Left cardiac atrium (tissue), 4 donors: Measurements from ENCODE around the gene RELA. TPM values are rescaled to one million over a fixed set of nuclear protein-coding genes. Genes with fewer than 3 reads are reported as not detected.
"Not testable (repeated sequence)": the region's sequence is repeated elsewhere in the genome, so short reads cannot be mapped to it uniquely, and the experiment has no call there.

ENCODE experiments used
- ATAC-seq, 2 donors: fragments of 200-7000 bp; cut with Tn5 transposase; one replicate each; pipeline ENCODE4 v1.9.1; 2020; ENCODE audit warnings: mild to moderate bottlenecking in 2 of 2, moderate library complexity in 2 of 2
- DNase-seq: peaks from one replicate; pipeline ENCODE4 v3.0.0-alpha.2; 2020
- intact Hi-C, 2 donors: fragments of 100-400 bp; cut with DNase I; formaldehyde crosslinking; loops; one replicate each; pipeline versions ENCODE4 v1.14.1 to v1.15.1; 2022 to 2023
- total RNA-seq, 2 donors: library from RNA; stranded (reverse); fragmentation: NEBNext Ultra II Directional; extraction: Animal tissue kit (Norgen Biotek cat#: 25700); gene quantifications; one replicate each; pipeline ENCODE4 v1.2.1, GENCODE V29; 2021
- donor health status: DM: no; HTN: yes; CAD: no.
- donor health status: DM: no; HTN: yes; CAD: no; lungs with severe emphysema.
- donor health status: DM: yes; HTN: yes; CAD: no.
- donor health status: Dilated cardiomyopathy.

Gene RELA
- total RNA-seq, 2 donors from 2014 or later: 36.1 to 56.2 TPM

GRCh38 chr11:65683480-65683879, 20.8 kb upstream of the RELA start:
- intact Hi-C loops, ATAC-seq, DNase-seq: not testable (repeated sequence)

GRCh38 chr11:65680192-65680743, 17.6 kb upstream of the RELA start:
- no peak for DNase-seq
- no peak for ATAC-seq
- intact Hi-C loops: no loop called here

GRCh38 chr11:65672982-65673381, 10.3 kb upstream of the RELA start:
- DNase-seq (no peak), ATAC-seq (no peak)
- intact Hi-C loops: no loop called here

DNA sequence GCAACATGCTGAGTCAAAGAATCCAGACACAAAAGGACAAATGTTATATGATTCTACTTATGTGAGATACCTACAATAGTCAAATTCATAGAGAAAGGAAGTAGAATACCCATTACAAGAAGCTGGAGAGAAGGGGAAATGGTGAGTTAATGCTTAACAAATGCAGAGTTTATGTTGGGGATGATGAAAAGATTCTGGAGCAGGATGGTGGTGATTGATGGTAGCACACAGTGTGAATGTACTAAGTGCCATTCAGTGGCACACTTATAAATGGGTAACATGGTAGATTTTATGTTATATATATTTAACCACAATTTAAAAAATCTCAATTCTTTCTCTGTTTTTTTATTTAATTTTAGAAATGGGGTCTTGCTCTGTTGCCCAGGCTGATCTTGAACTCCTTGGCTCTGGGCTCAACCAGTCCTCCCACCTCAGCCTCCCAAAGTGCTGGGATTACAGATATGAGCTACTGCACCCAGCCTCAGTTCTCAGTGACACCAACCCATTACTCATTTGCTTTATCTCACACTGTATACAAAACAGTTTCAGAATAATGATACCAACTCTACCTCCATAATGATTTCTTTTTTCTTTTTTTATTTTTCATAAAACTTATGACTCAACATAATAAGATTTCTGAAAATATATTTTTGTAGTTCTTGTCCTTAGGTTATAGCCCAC, 9.6 kb upstream of the RELA start:
- ATAC-seq (no peak), DNase-seq (no peak)
- intact Hi-C loops: no loop called here

DNA sequence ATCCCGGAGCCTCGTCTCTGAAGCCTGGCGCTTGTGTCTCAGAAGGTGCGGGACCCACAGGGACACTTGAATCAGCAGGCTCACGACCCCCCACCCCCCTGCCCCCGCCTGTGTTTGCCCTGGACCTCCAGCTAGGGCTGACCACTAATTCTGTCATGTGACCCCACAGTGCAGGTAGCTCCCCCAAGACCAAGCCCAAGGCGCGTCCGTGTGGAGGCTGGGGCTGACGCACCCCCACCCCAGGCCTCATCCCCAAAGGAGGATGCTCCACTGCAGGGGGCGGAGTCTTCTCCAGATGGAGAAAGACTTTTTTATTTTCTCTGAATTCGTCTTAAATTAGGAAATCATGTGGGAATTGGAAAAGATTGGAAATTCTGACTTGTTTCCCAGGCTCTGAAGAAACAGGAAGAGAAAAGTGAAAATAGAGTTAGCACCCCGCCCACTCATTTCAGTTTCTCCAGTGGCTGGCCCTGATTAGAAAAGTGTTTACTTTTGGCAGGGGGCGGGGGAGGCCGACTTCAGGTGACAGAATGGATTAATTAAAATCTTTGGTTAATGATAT, 1.0 kb upstream of the RELA start:
- ATAC-seq: peak; percentile 67 to 69
- DNase-seq: peak; percentile 80
- intact Hi-C loops: loop anchor here in 1 of 2 donors (5.0 kb wide), 1 partner anchor 49 kb away; the partner anchor contains the start of gene KAT5

GRCh38 chr11:65662247-65662798, 393 bp downstream of the RELA start:
- peak in 1 of 2 donors; percentile 8 for ATAC-seq
- intact Hi-C loops: loop anchor here in 1 of 2 donors (5.0 kb wide), 1 partner anchor 50 kb away; the partner anchor contains the start of gene KAT5

GRCh38 chr11:65661599-65662246, 993 bp downstream of the RELA start:
- ATAC-seq (no peak), DNase-seq (no peak)
- intact Hi-C loops: loop anchor here in 1 of 2 donors (5.0 kb wide), 1 partner anchor 51 kb away; the partner anchor contains the start of gene KAT5

More at GRCh38 chr11:65662247-65662798, 393 bp downstream of the RELA start:
- DNase-seq: no peak

DNA sequence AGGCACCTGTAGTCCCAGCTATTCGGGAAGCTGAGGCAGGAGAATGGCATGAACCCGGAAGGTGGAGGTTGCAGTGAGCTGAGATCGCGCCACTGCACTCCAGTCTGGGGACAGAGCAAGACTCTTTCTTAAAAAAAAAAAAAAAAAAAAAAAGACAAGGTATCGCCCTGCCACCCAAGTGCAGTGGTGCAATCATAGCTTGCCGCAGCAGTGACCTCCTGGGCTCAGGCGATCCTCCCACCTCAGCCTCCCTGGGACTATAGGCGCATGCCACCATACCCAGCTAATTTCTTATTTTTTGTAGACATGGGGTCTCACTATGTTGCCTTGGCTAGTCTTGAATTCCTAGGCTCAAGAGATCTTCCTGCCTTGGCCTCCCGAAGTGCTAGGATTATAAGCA, 1.8 kb downstream of the RELA start:
- not testable (repeated sequence) for DNase-seq, ATAC-seq
- intact Hi-C loops: loop anchor here in 1 of 2 donors (5.0 kb wide), 1 partner anchor 51 kb away; the partner anchor contains the start of gene KAT5

GRCh38 chr11:65660038-65660437, 2.7 kb downstream of the RELA start:
- intact Hi-C loops: loop anchor here in 1 of 2 donors (5.0 kb wide), 1 partner anchor 52 kb away; the partner anchor contains the start of gene KAT5
- DNase-seq: no peak
- no peak for ATAC-seq

DNA sequence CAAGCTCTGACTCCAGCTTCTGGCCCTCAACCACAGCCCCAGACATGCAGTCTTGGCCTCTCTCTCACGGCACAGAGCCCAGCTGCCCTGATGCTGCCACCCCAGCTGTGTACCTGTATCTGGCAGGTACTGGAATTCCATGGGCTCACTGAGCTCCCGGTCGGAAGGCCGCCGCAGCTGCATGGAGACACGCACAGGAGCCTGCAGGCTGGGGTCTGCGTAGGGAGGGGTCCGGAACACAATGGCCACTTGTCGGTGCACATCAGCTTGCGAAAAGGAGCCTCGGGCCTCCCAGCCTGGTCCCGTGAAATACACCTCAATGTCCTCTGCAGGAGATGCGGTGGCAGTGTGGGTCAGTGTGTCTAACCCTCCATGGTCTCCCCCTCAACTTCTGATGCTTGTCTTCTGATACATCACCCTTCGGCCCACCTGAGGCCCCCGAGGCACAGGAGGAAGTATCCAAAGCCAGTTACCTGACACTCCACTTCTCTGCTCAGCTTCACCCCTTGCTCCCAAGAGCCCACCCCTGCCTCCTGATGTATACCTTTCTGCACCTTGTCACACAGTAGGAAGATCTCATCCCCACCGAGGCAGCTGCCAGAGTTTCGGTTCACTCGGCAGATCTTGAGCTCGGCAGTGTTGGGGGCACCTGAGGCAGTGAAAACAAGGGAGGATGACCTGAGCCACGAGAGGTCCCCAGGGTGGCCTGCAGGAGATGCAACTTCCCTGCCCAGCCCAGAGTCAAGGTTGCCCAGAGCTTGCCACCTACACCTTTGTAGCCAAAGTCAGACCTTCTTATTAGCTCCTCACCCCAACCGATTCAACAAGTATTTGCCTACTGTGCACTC, 4.3 kb downstream of the RELA start:
- DNase-seq (no peak), ATAC-seq (no peak)
- intact Hi-C loops: no loop called here

- ATAC-seq (no peak), DNase-seq (no peak)
- intact Hi-C loops: no loop called here
Observed at GRCh38 chr11:65657426-65657825, 5.3 kb downstream of the RELA start.

DNA sequence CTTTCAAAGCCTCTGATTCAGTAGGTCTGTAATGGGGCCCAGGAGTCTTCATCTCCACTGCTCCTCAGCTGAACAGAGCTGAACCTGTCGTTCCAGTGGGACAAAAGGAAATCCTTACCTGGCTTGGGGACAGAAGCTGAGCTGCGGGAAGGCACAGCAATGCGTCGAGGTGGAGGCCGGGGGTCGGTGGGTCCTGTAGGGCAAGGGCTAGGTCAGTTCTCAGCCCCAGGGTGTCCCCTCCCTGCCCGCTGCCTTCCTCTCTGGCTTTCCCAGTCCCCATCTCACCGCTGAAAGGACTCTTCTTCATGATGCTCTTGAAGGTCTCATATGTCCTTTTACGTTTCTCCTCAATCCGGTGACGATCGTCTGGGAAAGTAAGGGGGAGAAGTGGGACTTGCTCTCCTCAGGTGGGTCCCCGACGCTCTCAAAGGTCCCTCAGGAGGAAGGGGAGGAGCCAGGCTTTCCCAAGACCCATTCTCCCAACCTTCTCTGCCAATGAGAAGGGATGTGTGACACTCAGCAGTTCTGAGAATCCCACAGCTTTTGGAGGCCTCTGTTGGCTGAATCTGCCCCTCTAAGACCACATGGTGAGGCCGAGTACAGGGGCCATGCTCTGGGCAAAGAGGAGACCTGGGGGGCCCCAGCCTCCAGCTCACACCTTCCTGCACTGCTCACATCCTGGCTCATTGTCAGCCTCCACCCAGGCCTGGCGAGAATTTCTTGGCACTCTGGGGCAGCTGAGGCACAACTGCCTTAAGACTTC, 7.0 kb downstream of the RELA start:
- no peak for ATAC-seq
- intact Hi-C loops: no loop called here
- no peak for DNase-seq

DNA sequence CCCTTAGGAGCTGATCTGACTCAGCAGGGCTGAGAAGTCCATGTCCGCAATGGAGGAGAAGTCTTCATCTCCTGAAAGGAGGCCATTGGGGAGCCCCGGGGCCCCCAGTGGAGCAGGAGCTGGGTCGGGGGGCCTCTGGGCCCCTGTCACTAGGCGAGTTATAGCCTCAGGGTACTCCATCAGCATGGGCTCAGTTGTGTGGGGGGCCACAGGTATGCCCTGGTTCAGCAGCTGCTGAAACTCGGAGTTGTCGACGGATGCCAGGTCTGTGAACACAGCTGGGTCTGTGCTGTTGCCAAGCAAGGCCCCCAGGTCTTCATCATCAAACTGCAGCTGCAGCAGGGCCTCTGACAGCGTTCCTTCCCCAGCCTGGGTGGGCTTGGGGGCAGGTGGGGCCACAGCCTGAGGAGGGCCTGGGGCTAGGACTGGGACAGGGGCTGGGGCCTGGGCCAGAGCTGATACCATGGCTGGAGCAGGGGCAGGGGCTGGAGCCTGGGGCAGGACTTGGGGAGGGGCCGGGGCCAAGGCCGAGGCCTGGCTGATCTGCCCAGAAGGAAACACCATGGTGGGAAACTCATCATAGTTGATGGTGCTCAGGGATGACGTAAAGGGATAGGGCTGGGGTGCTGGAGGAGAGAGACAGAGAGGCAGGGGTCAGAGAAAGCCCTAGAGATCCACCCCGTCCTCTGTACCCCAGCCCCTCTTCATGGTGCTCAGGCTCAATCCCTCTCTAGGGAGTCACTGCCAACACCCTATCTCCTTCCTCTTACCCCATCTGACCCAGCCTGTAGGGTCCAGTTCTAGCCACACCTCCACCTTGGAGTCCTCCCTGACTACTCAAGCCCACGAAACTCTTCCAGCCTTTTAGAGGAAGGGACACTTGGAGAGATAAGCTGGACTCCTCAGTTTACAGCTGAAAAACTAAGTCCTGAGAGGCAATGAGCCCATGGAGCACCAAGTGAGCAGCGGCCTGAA, 8.1 kb downstream of the RELA start:
- intact Hi-C loops: no loop called here
- ATAC-seq: no peak
- no peak for DNase-seq

GRCh38 chr11:65653229-65654225, 9.2 kb downstream of the RELA start:
- DNase-seq (no peak), ATAC-seq (no peak)
- intact Hi-C loops: no loop called here

DNA sequence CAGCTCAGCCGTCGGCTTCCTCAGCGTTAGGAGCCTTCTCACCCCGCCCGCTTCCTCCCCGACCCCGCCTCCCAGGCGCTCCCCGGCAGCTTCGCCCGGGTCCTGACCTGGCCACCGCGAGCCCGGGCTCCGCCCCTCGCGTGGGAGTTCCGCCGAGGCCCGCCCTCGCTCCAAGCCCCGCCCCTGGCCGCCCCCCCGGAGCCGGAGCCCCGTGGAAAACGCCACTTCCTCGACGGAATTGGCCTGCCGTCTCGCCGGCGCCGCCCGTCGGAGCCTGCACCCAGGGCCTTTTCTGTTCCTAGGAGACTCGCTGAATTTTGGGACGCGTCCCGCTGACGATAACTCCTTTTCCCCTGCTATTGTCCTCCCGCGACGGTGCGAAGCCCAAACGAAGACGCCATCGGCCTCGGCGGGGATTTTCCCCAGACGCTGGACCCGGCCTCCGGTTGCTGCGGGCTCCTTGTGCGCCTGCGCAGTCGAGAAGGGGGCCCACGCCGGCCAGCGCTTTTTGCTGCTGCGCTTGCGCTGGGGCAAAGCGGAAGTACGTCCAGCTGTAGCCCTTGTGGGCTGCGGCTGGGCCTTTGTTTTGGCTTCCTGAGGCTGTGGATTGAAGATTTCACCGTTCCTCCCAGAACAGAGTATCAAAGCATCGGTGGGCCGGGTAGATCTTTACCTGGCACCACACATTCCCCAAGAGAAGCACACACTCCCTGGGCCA, 10.0 kb downstream of the RELA start:
- DNase-seq: peak; percentile 95
- ATAC-seq: peak; percentile 92 to 95
- intact Hi-C loops: no loop called here
